Uterus (tissue), 4 donors: ENCODE measurements around the gene HDAC1. TPM values are rescaled to one million over a fixed set of nuclear protein-coding genes. Genes with fewer than 3 reads are reported as not detected.

Experiments
- DNase-seq, 2 donors: peaks; one replicate each; pipeline ENCODE4 v3.0.0-alpha.2; 2019 to 2020
- H3K27ac ChIP-seq, 2 donors: fragments of 200-600 bp; sonication (generic); 1 replicate in 1 of 2; 2 replicates in 1 of 2; pipeline ENCODE4 v1.5.1; 2016 to 2018
- H3K27me3 ChIP-seq, 2 donors: fragments of 200-600 bp; sonication (generic); one replicate each; pipeline ENCODE4 v1.5.1; 2018 to 2019; ENCODE audit warnings: control low read depth in 1 of 2
- H3K36me3 ChIP-seq, 2 donors: fragments of 200-600 bp; sonication (generic); one replicate each; pipeline ENCODE4 v1.5.1; 2019; ENCODE audit warnings: control low read depth in 1 of 2
- H3K4me1 ChIP-seq, 2 donors: fragments of 200-600 bp; sonication (generic); one replicate each; pipeline ENCODE4 v1.5.1; 2018 to 2019; ENCODE audit warnings: control low read depth in 1 of 2
- H3K4me3 ChIP-seq, 2 donors: fragments of 200-600 bp; sonication (generic); 1 replicate in 1 of 2; 2 replicates in 1 of 2; pipeline ENCODE4 v1.5.1; 2018 to 2019; ENCODE audit warnings: mild to moderate bottlenecking in 1 of 2
- H3K9me3 ChIP-seq, 2 donors: fragments of 200-600 bp; sonication (generic); one replicate each; pipeline ENCODE4 v1.5.1; 2019; ENCODE audit warnings: control low read depth in 1 of 2
- CTCF ChIP-seq, 4 experiments: fragments of 200-600 bp in 2 of 4; fragments of 450-650 bp in 2 of 4; sonication (generic) in 2 of 4; IDR thresholded peaks; one replicate each; pipeline ENCODE4 v1.5.1; 2016 to 2019; ENCODE audit warnings: antibody characterized with exemption in 4 of 4, mild to moderate bottlenecking in 2 of 4, moderate library complexity in 1 of 4
- POLR2A ChIP-seq, 2 donors: fragments of 450-650 bp; IDR thresholded peaks; one replicate each; pipeline ENCODE4 v1.6.1; 2016; ENCODE audit warnings: antibody characterized with exemption in 2 of 2, mild to moderate bottlenecking in 1 of 2, moderate library complexity in 1 of 2
- intact Hi-C: fragments of 100-400 bp; cut with DNase I; formaldehyde crosslinking; loops from one replicate; pipeline ENCODE4 v1.15.1; 2023; ENCODE audit warnings: low total_unique reads
- total RNA-seq, 4 donors: library from RNA; depleted of rRNA in 3 of 4; stranded (reverse); fragments of >200 nt in 3 of 4; gene quantifications; one replicate each; pipeline versions ENCODE4 v1.1.0 to v1.2.4, GENCODE V29; 2014 to 2023
- donor health status: DM: yes; HTN: yes; CAD: no.

Gene HDAC1
- total RNA-seq, 4 donors from 2014 or later, result 27.4 to 161 (median 91.2) TPM

DNA sequence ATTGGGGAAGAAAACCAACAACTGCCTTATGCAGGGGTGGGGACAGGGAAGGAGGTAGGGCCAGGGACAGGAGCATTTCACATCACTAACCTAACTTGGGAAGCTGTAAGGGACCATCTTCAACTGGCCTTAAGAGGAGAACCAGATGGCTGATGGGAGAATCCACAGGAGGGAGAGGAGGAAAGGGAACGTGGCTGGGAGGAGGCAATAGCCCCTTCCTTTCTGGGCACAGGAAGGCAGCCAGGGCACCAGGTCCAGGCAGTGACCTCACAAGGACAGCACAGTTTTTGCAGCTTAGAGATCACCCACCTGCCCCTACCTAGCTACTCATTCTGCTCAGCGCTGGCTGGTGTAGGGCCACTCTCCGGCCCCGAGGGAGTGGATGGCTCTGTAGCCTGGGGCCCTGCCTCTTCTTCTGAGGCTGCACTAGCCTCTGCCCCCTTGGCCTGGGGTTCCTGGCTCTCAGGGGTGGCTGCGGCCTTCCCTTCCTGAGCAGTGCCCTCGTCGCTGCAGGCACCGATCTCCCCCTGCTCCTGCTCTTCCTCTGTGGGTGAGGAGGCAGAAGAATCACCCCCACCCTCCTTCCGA lies 42.5 kb downstream of the HDAC1 start:
- no peak for TF ChIP-seq POLR2A (IDR thresholded peaks at IDR 0.05)
- no peak for TF ChIP-seq CTCF (IDR thresholded peaks at IDR 0.05)
- H3K9me3 ChIP-seq, result no peaks in the 10 kb centered on the region
- peak overlapping the region; percentile 72 to 82 for H3K27ac ChIP-seq
- H3K36me3 ChIP-seq, result no peaks in the 10 kb centered on the region
- H3K4me3 ChIP-seq, result peak overlapping the region; percentile 45 to 81
- DNase-seq, result no peak
- H3K4me1 ChIP-seq, result peaks cover 0 to 4% of the 10 kb centered on the region in 2 donors
- intact Hi-C loops, result no loop called here
- no peaks in the 10 kb centered on the region for H3K27me3 ChIP-seq

- peak; percentile 58 to 62 for DNase-seq
- Histone ChIP-seq H3K36me3 (no peaks in the 10 kb centered on the region), H3K4me3 (peak overlapping the region; percentile 45 to 81), H3K27me3 (no peaks in the 10 kb centered on the region), H3K4me1 (peaks cover 0 to 4% of the 10 kb centered on the region in 2 donors), H3K27ac (peak overlapping the region; percentile 72 to 82), H3K9me3 (no peaks in the 10 kb centered on the region)
- TF ChIP-seq POLR2A (IDR thresholded peaks at IDR 0.05) (peak in 1 of 2 donors; percentile 27), CTCF (IDR thresholded peaks at IDR 0.05) (peak; percentile 60 to 90 (median 81))
- intact Hi-C loops, result no loop called here
These were observed 43.1 kb downstream of the HDAC1 start for GRCh38 chr1:32334864-32335534.

DNA sequence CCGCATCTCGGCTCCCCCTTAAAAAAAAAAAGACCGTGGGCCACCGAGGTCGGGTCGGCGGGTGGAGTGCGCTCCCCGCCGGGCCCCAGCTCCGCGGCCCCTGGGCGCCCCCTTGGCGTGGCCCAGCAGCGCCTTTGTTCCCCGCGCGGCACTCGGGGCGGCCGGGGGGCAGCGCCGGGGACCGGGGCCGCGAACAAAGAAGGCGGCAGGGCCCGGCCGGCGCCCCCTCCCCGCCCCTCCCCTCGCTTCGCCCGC lies 43.6 kb downstream of the HDAC1 start:
- DNase-seq, result no peak
- TF ChIP-seq CTCF (IDR thresholded peaks at IDR 0.05), result no peak
- TF ChIP-seq POLR2A (IDR thresholded peaks at IDR 0.05), result no peak
- H3K27ac ChIP-seq, result peak overlapping the region; percentile 72 to 82
- H3K4me1 ChIP-seq, result peaks cover 0 to 4% of the 10 kb centered on the region in 2 donors
- peak overlapping the region; percentile 45 to 81 for H3K4me3 ChIP-seq
- intact Hi-C loops, result no loop called here
- no peaks in the 10 kb centered on the region for H3K27me3 ChIP-seq
- H3K36me3 ChIP-seq, result no peaks in the 10 kb centered on the region
- no peaks in the 10 kb centered on the region for H3K9me3 ChIP-seq

DNA sequence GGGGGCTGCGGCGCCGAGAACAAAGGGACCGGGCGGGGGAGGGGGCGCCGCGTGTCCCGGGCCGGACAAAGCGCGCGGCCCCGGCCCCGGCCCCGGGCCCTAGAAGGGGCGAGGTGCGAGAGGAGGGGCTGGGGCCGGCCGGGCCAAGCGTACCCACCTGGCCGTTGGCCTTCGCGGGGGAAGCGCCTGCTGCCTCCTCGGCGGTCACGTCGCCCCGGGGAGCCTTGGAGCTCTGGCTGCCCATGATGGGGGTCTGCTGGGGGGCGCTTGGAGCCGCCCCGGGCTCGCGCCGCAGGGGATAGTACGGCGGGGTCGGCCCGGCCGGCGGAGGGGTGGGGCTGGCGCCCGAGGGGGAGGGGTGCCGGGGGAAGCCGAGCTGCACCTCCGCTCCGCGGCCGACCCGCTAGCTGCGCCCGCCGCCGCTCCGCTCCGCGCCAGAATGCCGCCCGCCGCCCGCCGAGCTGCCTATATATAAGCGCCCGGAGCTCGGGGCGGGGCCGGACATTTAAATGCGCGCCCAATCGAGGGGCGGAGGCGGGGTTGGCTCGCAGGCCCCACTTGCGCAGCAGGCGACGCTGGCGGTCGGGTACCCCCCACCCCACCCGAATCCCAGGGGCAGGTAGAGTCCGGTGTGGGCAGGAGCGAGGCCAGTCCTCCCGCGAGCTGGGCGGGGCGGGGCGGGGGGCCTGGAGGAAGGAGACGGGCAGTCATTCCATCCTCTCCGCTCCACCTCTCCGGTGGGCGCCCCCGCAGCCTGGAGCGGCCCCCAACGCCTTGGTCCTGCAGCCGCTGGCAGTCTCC lies 44.1 kb downstream of the HDAC1 start, which contains the start of gene MARCKSL1:
MARCKSL1 (minus strand) TSS at position 444 of the 801 bp plus-strand sequence; CDS start at position 244, 200 bp downstream.
- H3K27ac ChIP-seq, result peak within 1 kb of the TSS; percentile 72 to 82

More for the DNA sequence above, 44.1 kb downstream of the HDAC1 start, which contains the start of gene MARCKSL1:
- peak; percentile 87 to 88 for DNase-seq
- Histone ChIP-seq H3K4me1 (peaks cover 0 to 4% of the 10 kb centered on the region in 2 donors), H3K9me3 (no peaks in the 10 kb centered on the region), H3K36me3 (no peaks in the 10 kb centered on the region), H3K4me3 (peak within 1 kb of the TSS; percentile 45 to 81), H3K27me3 (no peaks in the 10 kb centered on the region)
- TF ChIP-seq POLR2A (IDR thresholded peaks at IDR 0.05) (peak; percentile 85 to 89), CTCF (IDR thresholded peaks at IDR 0.05) (no peak)
- intact Hi-C loops, result no loop called here
